ENCODE measurements around the gene KDM4B. TPM values are rescaled to one million over a fixed set of nuclear protein-coding genes. Genes with fewer than 3 reads are reported as not detected.

Gene KDM4B
- total and polyA plus RNA-seq, 9 donors = 5.2 to 62.9 (median 46.4) TPM

DNA sequence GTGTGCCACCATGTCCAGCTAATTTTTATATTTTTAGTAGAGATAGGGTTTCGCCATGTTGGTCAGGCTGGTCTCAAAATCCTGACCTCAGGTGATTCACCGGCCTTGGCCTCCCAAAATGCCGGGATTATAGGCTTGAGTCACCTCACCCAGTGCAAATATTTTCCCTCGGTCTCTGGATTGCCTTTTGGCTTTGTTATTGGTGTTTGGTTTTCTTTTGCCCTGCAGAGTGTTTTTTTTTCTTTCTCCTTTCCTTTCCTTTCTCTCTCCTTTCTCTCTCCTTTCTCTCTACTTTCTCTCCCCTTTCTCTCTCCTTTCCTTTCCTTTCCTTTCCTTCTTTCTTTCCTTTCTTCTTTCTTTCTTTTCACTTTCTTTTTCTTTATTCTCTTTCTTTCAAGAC, 33.2 kb downstream of the KDM4B start:
- intact Hi-C loops (cut with DNase I) = no loop called here
- TF ChIP-seq CTCF (IDR thresholded peaks at IDR 0.05) = no peak
- TF ChIP-seq EP300 (IDR thresholded peaks at IDR 0.05) = no peak
- TF ChIP-seq POLR2A (IDR thresholded peaks at IDR 0.05) = no peak
- no peak overlapping the region for H3K4me3 ChIP-seq
- H3K36me3 ChIP-seq = no peaks in the 10 kb centered on the region
- no peaks in the 10 kb centered on the region for H3K9me3 ChIP-seq
- H3K27me3 ChIP-seq = no peaks in the 10 kb centered on the region
- no peak for DNase-seq
- no peak overlapping the region for H3K27ac ChIP-seq
- WGBS, 3 donors = 45 to 52% (median 48%) methylated on average over 4 of the region's 4 CpGs
- peaks cover 5% of the 10 kb centered on the region for H3K4me1 ChIP-seq (ENCODE audit: insufficient read depth)

- intact Hi-C loops (cut with DNase I) = no loop called here
- Histone ChIP-seq H3K4me3 (no peak overlapping the region), H3K36me3 (no peaks in the 10 kb centered on the region), H3K9me3 (no peaks in the 10 kb centered on the region), H3K27me3 (no peaks in the 10 kb centered on the region), H3K4me1 (ENCODE audit: insufficient read depth) (peaks cover 5% of the 10 kb centered on the region), H3K27ac (no peak overlapping the region)
- no peak for DNase-seq
- WGBS, 3 donors = 90 to 92% (median 92%) methylated on average over 18 of the region's 18 CpGs
- no peak for TF ChIP-seq CTCF (IDR thresholded peaks at IDR 0.05)
- TF ChIP-seq POLR2A (IDR thresholded peaks at IDR 0.05) = no peak
- no peak for TF ChIP-seq EP300 (IDR thresholded peaks at IDR 0.05)
Measured at GRCh38 chr19:5003781-5004180, 34.9 kb downstream of the KDM4B start.

GRCh38 chr19:5005096-5005495, 36.2 kb downstream of the KDM4B start:
- no peaks in the 10 kb centered on the region for H3K9me3 ChIP-seq
- no peak for DNase-seq
- peaks cover 5% of the 10 kb centered on the region for H3K4me1 ChIP-seq (ENCODE audit: insufficient read depth)
- intact Hi-C loops (cut with DNase I) = no loop called here
- no peaks in the 10 kb centered on the region for H3K27me3 ChIP-seq
- H3K36me3 ChIP-seq = no peaks in the 10 kb centered on the region
- no peak overlapping the region for H3K27ac ChIP-seq
- H3K4me3 ChIP-seq = no peak overlapping the region
- 89% methylated on average over 5 of the region's 5 CpGs for WGBS, 3 donors
- TF ChIP-seq EP300 (IDR thresholded peaks at IDR 0.05) (no peak), POLR2A (IDR thresholded peaks at IDR 0.05) (no peak), CTCF (IDR thresholded peaks at IDR 0.05) (no peak)

- TF ChIP-seq EP300 (IDR thresholded peaks at IDR 0.05) (no peak), CTCF (IDR thresholded peaks at IDR 0.05) (no peak), POLR2A (IDR thresholded peaks at IDR 0.05) (no peak)
- 45 to 47% (median 47%) methylated on average over 10 of the region's 10 CpGs for WGBS, 3 donors
- Histone ChIP-seq H3K27me3 (no peaks in the 10 kb centered on the region), H3K36me3 (no peaks in the 10 kb centered on the region), H3K9me3 (no peaks in the 10 kb centered on the region), H3K4me3 (no peak overlapping the region), H3K27ac (no peak overlapping the region), H3K4me1 (ENCODE audit: insufficient read depth) (peaks cover 7% of the 10 kb centered on the region)
- DNase-seq = no peak
- intact Hi-C loops (cut with DNase I) = no loop called here
Measured at GRCh38 chr19:5006201-5006600, 37.3 kb downstream of the KDM4B start.

GRCh38 chr19:5006821-5007220, 37.9 kb downstream of the KDM4B start:
- DNase-seq = no peak
- Histone ChIP-seq H3K27ac (no peak overlapping the region), H3K36me3 (no peaks in the 10 kb centered on the region), H3K9me3 (no peaks in the 10 kb centered on the region), H3K27me3 (no peaks in the 10 kb centered on the region), H3K4me1 (ENCODE audit: insufficient read depth) (peaks cover 8% of the 10 kb centered on the region), H3K4me3 (no peak overlapping the region)
- TF ChIP-seq CTCF (IDR thresholded peaks at IDR 0.05) (no peak), EP300 (IDR thresholded peaks at IDR 0.05) (no peak)
- intact Hi-C loops (cut with DNase I) = no loop called here
- 90 to 97% (median 91%) methylated on average over 13 of the region's 13 CpGs for WGBS, 3 donors
